ENCODE measurements around the gene NIPAL4.

Gene NIPAL4

DNA sequence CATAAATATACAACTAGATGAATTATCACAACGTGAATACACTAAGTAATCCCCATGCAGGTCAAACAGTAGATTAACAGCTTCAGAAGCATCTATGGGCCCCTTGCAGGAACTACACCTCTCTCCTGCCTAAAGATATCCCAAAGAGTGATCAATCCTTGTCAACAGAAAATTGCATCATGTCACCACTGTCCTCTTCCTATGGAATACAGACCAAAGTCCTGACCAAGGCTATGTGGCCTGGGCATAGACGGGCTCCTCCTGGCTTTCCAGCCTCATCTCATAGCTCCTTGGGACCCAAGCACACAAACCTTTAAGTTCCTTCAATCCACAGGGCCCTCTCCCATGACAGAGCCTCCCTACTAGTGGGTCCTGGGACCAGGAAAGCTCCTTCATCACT lies 25.3 kb downstream of the NIPAL4 start:
- no peak for DNase-seq (ENCODE audit: low read depth, low spot score)

DNA sequence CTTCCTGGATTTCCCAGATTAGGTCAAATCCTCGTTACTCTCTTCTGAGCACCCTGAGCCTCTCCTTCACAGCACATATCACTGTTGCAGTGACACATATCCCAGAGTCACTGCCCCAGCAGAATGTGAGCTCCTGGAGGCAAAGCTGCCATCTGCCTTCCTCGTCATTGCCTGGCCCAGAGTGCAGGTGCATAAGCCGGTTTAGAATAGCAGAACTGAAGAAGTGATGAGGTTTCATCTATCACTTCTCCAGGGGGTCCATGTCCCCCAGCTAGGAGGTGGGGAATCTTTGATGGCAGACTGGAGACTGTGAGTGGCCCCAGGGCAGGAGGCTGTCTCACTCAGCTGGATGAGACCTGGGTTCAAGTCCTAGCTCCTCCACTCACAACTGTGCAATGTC lies 25.8 kb downstream of the NIPAL4 start:
- DNase-seq (ENCODE audit: low read depth, low spot score), result no peak

DNA sequence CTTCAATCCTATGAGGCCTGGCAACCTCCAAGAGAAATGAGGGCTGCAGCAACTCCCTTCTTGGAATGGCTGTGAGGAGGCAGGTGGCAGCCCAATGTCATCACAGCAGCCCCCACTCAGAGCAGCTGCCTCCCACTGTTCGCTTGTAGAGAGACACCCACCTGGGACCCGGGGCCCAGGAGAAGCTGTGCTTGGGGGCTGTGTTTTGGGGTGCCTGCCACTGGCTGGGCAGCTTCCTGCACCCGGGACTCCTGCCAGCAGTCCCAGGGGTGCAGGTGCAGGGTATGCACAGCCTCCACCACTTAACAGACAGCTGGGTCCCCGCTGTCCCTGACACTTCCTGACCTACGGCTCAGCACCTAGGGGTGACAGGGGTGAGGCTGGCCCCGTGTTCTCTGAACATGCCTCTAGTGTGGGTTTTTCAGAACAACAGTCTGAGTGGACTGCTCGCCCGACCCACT lies 26.2 kb downstream of the NIPAL4 start:
- DNase-seq (ENCODE audit: low read depth, low spot score), result no peak

DNA sequence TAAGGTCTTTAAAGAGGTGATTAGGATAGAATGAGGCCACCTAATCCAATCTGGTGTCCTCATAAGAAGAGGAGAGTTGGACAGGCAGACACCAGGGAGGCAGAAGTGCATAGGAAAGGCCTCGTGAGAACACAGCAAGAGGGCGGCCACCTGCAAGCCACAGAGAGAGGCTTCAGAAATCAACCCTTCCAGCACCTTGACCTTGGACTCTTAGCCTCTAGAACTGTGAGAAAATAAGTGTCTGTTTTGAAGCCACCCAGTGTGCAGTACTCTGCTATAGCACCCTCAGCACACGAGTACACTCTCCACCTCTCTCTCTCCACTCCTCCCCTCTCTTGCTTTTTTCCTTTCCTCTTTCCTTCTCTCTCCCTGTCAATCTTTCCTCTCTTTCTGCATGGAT lies 26.8 kb downstream of the NIPAL4 start:
- DNase-seq (ENCODE audit: low read depth, low spot score), result no peak

DNA sequence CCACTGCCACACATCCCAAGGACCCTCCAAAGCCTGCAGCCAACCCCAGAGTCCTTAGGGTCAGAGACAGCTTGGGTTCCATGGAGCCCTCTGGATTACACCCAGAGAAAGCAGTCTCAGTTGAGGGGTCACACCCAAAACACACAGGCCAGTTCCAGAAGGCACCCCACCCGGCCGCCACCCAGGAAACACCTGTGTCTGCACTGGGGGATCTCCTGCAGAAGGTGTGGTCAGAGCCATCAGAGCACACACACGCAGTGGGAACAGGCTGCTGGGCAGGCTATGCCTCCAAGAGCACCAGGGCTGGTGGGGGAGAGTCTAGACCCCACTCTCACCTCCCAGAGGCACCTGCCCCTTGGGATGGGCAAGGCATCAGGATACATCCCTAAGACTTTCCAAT lies 27.3 kb downstream of the NIPAL4 start:
- DNase-seq (ENCODE audit: low read depth, low spot score), result no peak

DNA sequence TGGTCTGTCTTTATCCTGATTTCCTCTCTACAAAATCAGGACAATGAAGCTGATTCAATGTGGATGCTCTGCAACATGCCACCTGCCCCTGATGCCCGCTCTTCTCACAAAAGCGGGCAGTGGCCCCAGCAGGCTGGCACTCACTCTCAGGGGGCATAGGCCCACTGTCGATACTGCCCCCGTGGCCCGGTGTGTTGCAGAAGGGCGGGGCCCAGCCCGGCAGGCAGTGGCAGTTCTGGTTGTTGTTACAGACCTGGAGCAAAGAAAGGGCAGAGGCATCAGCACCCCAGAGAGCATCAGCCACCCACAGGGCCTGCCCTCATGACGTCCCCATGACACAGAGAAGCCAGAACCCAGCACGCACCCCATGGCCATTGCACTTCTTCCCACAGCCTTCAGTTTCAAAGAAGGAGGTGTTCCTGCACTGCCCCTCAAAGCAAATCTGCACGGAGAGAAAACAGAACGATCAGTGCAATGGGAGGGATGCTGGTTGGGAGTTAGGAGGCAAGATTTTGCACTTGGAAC lies 31.5 kb downstream of the NIPAL4 start:
- no peak for DNase-seq (ENCODE audit: low read depth, low spot score)

DNA sequence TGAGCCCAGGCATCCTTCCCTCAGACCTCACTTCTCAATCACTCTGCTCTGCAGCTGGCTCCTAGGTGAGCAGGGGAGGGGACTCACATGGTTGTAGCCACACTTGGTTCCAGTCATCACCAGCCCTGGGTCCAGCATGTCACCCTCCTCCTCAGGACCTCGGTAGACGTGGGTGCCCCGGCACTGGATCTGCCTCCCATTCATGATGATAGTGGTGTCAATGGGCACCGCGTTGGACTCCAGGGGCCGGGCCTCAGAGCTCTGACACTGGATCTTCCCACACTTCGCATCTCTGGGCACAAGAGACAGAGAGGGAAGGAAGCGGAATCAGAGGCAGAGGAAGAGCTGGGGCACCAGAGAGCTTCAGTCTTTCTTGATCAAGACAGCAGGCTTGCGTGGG lies 32.9 kb downstream of the NIPAL4 start:
- no peak for DNase-seq (ENCODE audit: low read depth, low spot score)

DNA sequence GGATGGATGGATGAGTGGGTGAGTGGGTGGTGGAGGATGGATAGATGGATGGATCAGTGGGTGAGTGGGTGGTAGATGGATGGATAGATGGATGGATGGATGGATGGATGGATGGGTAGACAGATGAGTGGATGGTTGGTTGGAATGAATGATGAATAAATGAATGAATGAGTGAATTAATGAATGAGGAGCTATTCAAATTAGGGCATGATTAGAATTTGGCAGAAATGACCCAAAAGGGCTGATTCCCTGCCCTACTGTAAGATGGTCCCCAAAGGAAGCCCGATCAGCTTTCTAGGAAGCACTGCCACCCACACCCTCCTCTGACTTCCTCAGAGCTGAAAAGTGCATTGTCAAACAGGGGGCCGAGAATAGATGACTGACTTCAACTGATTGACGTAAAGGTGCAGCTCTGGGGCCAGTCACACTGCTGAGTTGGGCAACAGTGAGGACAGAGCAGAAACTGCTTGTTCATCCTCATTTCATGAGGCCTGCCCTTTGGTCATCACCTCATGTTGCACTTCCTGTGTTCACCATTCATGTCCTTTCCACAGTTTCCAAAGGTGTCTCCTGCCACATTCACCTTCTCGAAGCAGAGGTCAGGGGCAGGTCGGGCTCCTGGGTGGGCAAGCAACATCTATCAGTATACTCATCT lies 34.3 kb downstream of the NIPAL4 start:
- DNase-seq (ENCODE audit: low read depth, low spot score), result no peak

- no peak for DNase-seq (ENCODE audit: low read depth, low spot score)
These were observed 36.9 kb downstream of the NIPAL4 start for GRCh38 chr5:157496864-157497263.

- no peak for DNase-seq (ENCODE audit: low read depth, low spot score)
These were observed 38.0 kb downstream of the NIPAL4 start for GRCh38 chr5:157497875-157498611.

DNA sequence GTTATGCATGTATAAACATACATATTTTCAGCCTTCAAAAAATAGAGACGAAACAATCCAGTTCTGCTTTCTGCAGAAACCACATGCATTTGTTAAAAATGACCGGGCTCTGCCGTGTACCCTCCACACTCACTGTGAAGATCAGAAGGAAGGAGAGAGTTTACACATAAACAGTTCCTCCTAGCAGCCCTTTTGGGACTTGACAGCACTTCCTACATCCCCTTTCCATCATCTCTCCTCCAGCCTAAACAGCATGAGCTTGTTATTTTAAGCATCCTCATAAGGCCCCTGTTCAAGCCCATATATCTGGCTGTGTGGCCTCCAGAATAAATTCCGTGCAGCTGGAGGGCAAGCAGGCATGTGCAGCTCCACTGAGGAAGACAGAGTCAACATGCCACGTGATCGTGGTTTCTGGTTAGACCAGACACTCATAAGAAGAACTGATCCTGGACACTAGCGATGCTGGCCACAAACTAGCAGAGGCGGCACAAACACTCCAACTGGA lies 42.2 kb downstream of the NIPAL4 start:
- no peak for DNase-seq (ENCODE audit: low read depth, low spot score)

DNA sequence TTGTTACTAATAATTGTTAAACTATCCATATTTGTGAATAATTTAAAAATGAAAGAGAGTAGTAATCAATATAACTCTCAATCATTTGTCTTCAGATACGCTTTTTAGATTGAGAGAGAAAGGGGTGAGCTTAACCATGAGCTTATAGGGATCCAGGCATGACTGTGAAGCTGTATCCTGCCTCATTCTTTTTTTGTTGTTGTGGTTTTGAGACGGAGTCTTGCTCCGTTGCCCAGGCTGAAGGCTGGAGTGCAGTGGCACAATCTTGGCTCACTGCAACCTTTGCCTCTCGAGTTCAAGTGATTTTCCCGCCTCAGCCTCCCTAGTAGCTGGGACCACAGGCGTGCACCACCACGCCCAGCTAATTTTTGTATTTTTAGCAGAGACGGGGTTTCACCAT lies 44.0 kb downstream of the NIPAL4 start:
- no peak for DNase-seq (ENCODE audit: low read depth, low spot score)

DNA sequence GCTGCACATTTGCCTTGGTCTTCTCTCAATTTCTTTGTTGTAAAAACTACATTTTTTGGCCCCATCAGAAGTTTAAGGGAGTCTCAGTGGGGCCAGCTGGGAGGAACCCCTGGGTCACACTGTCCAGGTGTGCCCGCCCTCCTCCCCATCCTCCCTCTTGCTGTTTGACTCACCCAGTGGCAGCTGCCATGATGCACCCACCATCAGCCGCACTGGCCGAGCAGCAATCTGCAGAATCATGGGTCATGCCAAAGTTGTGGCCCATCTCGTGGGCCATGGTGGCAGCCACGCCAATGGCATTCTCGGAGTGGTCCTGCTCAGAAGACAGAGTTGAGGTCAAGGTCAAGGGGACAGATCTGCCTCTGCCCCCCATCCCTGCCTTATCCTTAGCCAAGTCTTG lies 45.5 kb downstream of the NIPAL4 start:
- DNase-seq (ENCODE audit: low read depth, low spot score), result no peak

- DNase-seq (ENCODE audit: low read depth, low spot score), result no peak
These were observed 46.1 kb downstream of the NIPAL4 start for GRCh38 chr5:157506066-157506590.

GRCh38 chr5:157506981-157507780 lies 47.2 kb downstream of the NIPAL4 start:
- DNase-seq (ENCODE audit: low read depth, low spot score), result no peak

- DNase-seq (ENCODE audit: low read depth, low spot score), result no peak
These were observed 49.1 kb downstream of the NIPAL4 start for GRCh38 chr5:157509093-157509492.

DNA sequence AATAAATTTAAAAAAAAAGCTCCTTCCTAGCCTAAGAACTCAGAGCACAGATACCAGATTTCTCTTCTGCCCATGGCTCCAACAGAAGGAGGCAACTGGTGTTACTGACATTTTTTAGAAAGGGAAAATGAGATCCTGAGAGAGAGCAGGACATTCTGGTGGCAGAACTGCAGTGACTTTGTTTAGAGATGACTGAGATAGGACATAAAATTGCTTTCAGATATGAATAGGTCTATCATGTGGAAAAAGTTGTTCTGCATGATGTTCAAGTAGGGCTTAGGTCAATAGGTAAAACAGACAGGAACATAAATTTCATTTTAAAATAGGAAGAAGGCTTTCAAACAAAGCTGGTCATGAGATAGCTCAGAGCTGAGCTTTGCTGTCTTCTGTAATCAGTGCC lies 49.6 kb downstream of the NIPAL4 start:
- DNase-seq (ENCODE audit: low read depth, low spot score), result no peak

GRCh38 chr5:157510682-157511081 lies 50.7 kb downstream of the NIPAL4 start:
- no peak for DNase-seq (ENCODE audit: low read depth, low spot score)

DNA sequence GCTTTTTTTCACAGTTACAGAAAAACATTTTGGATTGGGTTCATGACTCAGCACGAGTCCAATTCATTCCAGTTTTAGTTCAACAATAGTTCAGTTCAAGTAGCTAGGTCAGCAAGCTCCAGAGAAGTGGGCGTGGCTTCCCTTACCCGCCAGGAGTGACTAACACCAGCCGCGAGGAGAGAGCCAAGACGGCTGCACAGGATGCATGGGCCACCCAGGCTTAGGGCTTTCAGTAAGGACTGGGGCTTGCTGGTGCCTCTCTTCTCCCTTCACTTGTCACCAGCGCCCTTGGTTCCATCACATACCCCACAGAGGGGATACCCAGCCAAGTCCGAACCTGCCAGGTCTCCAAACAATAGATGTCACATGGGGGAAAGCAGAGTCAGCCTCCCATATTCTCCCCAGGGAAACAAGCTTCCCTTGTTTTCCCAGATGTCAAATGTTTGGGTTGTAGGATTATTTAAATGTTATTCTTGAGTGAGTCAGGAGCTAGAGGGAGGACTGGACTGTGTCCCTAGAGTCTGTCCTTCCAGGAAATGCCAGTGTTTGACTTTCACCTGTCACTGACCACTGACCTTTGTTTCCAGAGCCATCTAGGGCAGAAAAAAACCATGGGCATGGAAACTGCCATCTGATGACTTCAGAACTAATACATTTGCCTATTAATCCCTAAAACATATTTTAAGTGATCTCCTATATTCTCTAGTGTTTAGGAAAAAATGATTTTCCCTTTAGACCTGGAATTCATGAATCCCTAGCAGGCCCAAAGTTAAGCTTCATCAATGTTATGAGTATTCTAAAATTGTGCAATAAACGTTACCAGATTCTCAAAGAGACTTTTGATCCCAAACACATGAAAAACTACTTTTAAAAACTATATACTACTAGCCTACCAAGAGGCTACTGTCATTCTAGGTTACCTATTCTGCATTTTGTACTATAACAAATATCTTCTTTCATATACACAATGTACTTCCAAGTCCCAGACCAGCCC lies 51.9 kb downstream of the NIPAL4 start:
- DNase-seq (ENCODE audit: low read depth, low spot score), result peak; percentile 36

DNA sequence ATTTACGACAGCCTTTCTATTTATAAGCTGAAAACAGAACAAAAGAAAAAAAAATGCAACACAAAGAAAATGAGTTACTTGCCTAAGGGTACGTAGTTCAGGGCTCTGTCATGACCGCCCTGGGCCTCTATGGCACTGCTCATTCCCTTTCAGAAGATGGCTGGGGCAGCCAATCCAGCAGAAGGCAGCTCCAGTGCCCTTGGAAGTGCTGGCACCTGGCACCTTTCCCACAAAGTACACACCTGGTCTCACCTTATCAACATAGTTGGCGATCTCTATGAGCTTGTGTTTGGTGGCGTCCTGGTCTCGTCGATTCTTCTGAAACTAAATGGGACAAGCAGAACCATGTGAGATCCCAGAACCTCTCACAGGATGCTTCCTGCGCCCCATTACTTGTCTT lies 53.2 kb downstream of the NIPAL4 start:
- no peak for DNase-seq (ENCODE audit: low read depth, low spot score)

GRCh38 chr5:157514974-157515373 lies 55.0 kb downstream of the NIPAL4 start:
- no peak for DNase-seq (ENCODE audit: low read depth, low spot score)

All from ELF-1 (cell line).